ENCODE data around the gene DNAAF5. TPM values are rescaled to one million over a fixed set of nuclear protein-coding genes. Genes with fewer than 3 reads are reported as not detected.

Gene DNAAF5
- total RNA-seq, 1 donor from 2014 or later: 17.7 TPM

- ATAC-seq (no peak), DNase-seq (ENCODE audit: missing footprints) (no peak)
- intact Hi-C loops (cut with DNase I): no loop called here
Observed at GRCh38 chr7:756231-756927, 29.9 kb downstream of the DNAAF5 start.

- intact Hi-C loops (cut with DNase I): no loop called here
- DNase-seq (ENCODE audit: missing footprints): peak; percentile 55
Observed at GRCh38 chr7:756928-757560, 30.5 kb downstream of the DNAAF5 start.

DNA sequence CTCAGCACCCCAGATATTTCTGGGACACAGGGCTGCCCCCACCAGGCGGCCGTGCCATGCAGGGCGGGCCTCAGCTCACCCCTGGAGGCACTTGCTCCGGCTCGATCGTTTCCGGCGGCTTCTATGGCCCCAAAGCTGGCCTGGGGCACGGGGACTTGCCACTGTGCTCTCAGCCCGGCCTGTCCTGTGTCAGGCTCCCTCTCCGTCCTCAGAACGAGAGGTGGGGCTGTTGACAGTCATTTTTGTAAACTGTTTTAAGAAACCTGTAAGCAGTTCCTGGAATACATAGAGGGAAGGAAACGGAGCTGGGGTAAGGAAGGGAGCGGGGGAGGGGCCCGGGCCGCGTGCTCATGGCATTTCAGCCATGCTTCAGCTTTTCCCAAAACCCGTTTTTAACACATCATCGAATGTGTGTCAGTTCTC lies 31.3 kb downstream of the DNAAF5 start:
- intact Hi-C loops (cut with DNase I): no loop called here
- no peak for ATAC-seq

More at GRCh38 chr7:756928-757560, 30.5 kb downstream of the DNAAF5 start:
- ATAC-seq: no peak

GRCh38 chr7:759569-759968 lies 33.1 kb downstream of the DNAAF5 start:
- ATAC-seq (no peak), DNase-seq (ENCODE audit: missing footprints) (no peak)
- intact Hi-C loops (cut with DNase I): no loop called here

More for the DNA sequence above, 31.3 kb downstream of the DNAAF5 start:
- DNase-seq (ENCODE audit: missing footprints): no peak

DNA sequence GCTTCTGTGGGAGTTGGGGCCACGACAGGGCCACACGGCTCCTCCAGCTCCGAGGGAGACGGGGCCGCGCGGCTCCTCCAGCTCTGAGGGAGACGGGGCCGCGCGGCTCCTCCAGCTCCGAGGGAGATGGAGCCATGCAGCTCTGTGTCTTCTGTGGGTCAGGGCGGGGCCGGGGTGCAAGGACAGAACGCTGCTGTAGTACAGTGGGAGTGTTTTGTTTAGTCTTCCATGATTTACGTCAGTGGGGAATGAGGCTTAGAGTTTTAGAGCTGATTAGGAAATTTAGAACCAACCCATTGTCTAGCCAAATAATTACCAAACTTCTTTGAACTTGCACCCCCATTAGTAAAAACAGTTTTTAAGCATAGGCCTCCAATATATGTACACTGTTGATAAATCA lies 33.5 kb downstream of the DNAAF5 start:
- no peak for DNase-seq (ENCODE audit: missing footprints)
- no peak for ATAC-seq
- intact Hi-C loops (cut with DNase I): no loop called here

GRCh38 chr7:761101-761500 lies 34.6 kb downstream of the DNAAF5 start:
- no peak for DNase-seq (ENCODE audit: missing footprints)
- intact Hi-C loops (cut with DNase I): no loop called here

DNA sequence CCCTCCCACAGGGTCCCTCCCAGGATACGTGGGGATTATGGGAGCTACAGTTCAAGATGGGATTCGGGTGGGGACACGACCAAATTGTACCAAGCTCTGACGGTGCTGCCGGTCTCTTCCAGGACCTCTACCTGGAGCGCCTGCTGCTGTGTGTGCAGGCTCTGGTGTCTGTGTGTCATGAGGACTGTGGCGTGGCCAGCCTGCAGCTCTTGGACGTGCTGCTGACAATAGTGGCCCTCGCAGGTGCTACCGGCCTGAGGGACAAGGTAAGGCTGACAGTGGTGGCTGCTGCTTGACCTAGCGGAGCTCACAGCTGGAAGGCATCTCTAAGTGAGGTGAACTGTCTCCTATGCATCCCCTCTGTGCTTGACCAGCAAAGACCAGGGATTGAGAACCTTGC lies 35.1 kb downstream of the DNAAF5 start:
- intact Hi-C loops (cut with DNase I): no loop called here
- DNase-seq (ENCODE audit: missing footprints) (no peak), ATAC-seq (no peak)

More at GRCh38 chr7:761101-761500, 34.6 kb downstream of the DNAAF5 start:
- ATAC-seq: no peak

GRCh38 chr7:762885-763284 lies 36.4 kb downstream of the DNAAF5 start:
- no peak for DNase-seq (ENCODE audit: missing footprints)
- intact Hi-C loops (cut with DNase I): no loop called here
- ATAC-seq: no peak

DNA sequence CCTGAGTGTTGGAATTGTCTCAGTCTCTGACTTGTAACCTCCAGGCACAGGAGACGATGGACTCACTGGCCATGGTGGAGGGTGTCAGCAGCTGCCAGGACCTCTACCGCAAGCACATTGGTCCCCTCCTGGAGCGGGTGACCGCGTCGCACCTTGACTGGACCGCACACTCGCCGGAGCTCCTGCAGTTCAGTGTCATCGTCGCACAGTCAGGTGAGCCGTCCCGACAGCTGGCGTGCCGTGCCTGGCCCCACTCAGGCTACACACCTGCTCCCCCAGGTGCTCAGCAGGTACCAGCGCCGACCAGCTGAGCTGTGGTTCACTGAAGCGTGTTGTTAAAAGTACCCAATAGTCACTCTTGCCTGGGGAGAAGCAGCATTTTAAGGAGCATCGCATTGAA lies 37.3 kb downstream of the DNAAF5 start:
- intact Hi-C loops (cut with DNase I): no loop called here
- ATAC-seq (no peak), DNase-seq (ENCODE audit: missing footprints) (peak; percentile 55)

GRCh38 chr7:765383-765782 lies 38.9 kb downstream of the DNAAF5 start:
- intact Hi-C loops (cut with DNase I): no loop called here
- ATAC-seq: no peak

GRCh38 chr7:767580-767940 lies 41.1 kb downstream of the DNAAF5 start:
- intact Hi-C loops (cut with DNase I): no loop called here
- ATAC-seq (no peak), DNase-seq (ENCODE audit: missing footprints) (peak; percentile 52)

More at GRCh38 chr7:765383-765782, 38.9 kb downstream of the DNAAF5 start:
- no peak for DNase-seq (ENCODE audit: missing footprints)

- ATAC-seq (no peak), DNase-seq (ENCODE audit: missing footprints) (peak; percentile 72)
- intact Hi-C loops (cut with DNase I): no loop called here
Observed at GRCh38 chr7:767941-768731, 41.6 kb downstream of the DNAAF5 start.

GRCh38 chr7:768881-769504 lies 42.5 kb downstream of the DNAAF5 start:
- intact Hi-C loops (cut with DNase I): no loop called here

GRCh38 chr7:770336-770735 lies 43.8 kb downstream of the DNAAF5 start:
- no peak for ATAC-seq
- intact Hi-C loops (cut with DNase I): loop anchor here (5.0 kb wide), 1 partner anchor 38 kb away; no protein-coding TSS in a partner anchor
- no peak for DNase-seq (ENCODE audit: missing footprints)

More at GRCh38 chr7:768881-769504, 42.5 kb downstream of the DNAAF5 start:
- ATAC-seq (peak; percentile 66), DNase-seq (ENCODE audit: missing footprints) (peak; percentile 81)

GRCh38 chr7:770741-771166 lies 44.3 kb downstream of the DNAAF5 start:
- intact Hi-C loops (cut with DNase I): loop anchor here (5.0 kb wide), 1 partner anchor 38 kb away; no protein-coding TSS in a partner anchor
- DNase-seq (ENCODE audit: missing footprints) (no peak), ATAC-seq (no peak)

DNA sequence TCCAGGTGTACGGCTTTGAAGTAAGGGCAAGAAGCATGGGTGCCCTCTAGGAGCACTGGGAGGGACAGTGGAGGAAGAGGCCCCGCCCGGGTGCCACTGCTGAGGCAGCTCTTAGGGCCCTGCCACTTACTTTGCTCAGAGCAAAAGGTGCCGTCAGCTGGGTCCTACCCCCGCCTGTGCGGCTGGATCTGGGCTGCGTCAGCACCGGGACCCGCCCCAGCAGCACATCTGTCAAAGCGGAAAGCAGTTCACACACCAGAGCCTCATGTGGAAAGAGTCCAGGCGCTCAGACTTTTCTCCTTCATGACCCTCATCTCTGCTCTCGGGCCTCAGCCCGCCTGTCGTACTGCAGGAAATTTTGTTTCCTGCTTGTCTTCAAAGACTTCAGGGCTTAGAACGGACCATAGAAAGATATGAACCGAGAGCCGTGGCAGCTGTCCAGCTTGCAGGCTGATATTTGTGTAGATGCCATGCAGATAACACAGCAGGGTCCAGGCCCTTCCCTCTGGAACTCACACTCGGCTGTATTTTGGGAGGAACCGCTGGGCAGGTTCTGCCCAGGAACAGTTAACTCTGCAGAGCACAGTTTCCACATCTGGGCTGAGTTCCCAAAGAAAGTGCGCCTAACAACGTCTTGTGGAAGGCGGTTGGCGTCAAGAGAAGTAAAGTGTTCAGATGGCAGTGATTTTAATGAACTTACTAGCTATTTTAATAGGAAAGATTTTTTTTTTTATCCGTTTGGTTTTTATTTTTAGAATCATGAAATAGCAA lies 44.9 kb downstream of the DNAAF5 start:
- ATAC-seq: peak; percentile 81

GRCh38 chr7:772005-772294 lies 45.5 kb downstream of the DNAAF5 start:
- DNase-seq (ENCODE audit: missing footprints): no peak
- intact Hi-C loops (cut with DNase I): loop anchor here (5.0 kb wide), 1 partner anchor 40 kb away; no protein-coding TSS in a partner anchor

More for the DNA sequence above, 44.9 kb downstream of the DNAAF5 start:
- intact Hi-C loops (cut with DNase I): loop anchor here (5.0 kb wide), 1 partner anchor 39 kb away; no protein-coding TSS in a partner anchor
- no peak for DNase-seq (ENCODE audit: missing footprints)

DNA sequence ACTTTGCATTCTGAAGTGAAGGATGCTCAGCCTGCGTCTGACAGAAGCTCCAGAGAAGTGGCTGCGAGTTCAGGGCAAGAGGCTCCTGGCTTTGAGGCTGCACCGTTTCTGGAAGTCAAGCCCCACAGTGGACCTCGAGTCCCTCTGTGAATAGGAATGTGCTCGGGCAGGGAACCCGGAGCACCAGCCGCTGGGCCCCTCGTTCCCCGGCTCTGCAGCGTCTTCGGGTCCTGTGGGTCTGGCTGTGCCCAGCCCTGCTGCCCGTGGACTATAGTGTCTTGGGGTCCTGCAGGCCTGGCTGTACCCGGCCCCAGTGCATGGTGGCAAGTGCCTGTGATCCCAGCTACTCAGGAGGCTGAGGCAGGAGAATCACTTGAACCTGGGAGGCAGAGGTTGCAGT lies 45.9 kb downstream of the DNAAF5 start:
- no peak for DNase-seq (ENCODE audit: missing footprints)
- intact Hi-C loops (cut with DNase I): loop anchor here (5.0 kb wide), 1 partner anchor 40 kb away; no protein-coding TSS in a partner anchor
- no peak for ATAC-seq

More at GRCh38 chr7:772005-772294, 45.5 kb downstream of the DNAAF5 start:
- ATAC-seq: no peak
